Breast epithelium (tissue), 4 donors: Measurements from ENCODE around the gene DPYD. TPM values are rescaled to one million over a fixed set of nuclear protein-coding genes. Genes with fewer than 3 reads are reported as not detected.
"Not testable (repeated sequence)": the region's sequence is repeated elsewhere in the genome, so short reads cannot be mapped to it uniquely, and the experiment has no call there.

Experiments
- DNase-seq, 2 donors: peaks; one replicate each; pipeline ENCODE4 v3.0.0-alpha.2; 2019; ENCODE audit warnings: low spot score in 2 of 2
- H3K27ac ChIP-seq, 2 donors: fragments of 200-600 bp; sonication (generic) in 1 of 2; one replicate each; pipeline ENCODE4 v1.5.1; 2016 to 2019; ENCODE audit warnings: mild to moderate bottlenecking in 1 of 2
- H3K27me3 ChIP-seq, 2 donors: fragments of 200-600 bp; sonication (generic) in 1 of 2; one replicate each; pipeline versions ENCODE4 v1.5.1 to v1.6.0; 2017 to 2019; ENCODE audit warnings: control low read depth in 1 of 2, mild to moderate bottlenecking in 1 of 2
- H3K36me3 ChIP-seq: fragments of 200-600 bp; one replicate; pipeline ENCODE4 v1.5.1; 2019
- H3K4me1 ChIP-seq, 2 donors: fragments of 200-600 bp; sonication (generic); one replicate each; pipeline ENCODE4 v1.5.1; 2016 to 2019; ENCODE audit warnings: control low read depth in 1 of 2
- H3K4me3 ChIP-seq, 3 donors: fragments of 200-600 bp; sonication (generic); 1 replicate in 2 of 3; 2 replicates in 1 of 3; pipeline ENCODE4 v1.5.1; 2016 to 2019; ENCODE audit warnings: mild to moderate bottlenecking in 3 of 3, moderate library complexity in 2 of 3
- H3K9me3 ChIP-seq, 2 donors: fragments of 200-600 bp; sonication (generic) in 1 of 2; one replicate each; pipeline ENCODE4 v1.5.1; 2016 to 2019; ENCODE audit warnings: control low read depth in 1 of 2
- POLR2A ChIP-seq: fragments of 450-650 bp; IDR thresholded peaks from one replicate; pipeline ENCODE4 v1.6.1; 2016; ENCODE audit warnings: antibody characterized with exemption, mild to moderate bottlenecking, moderate library complexity
- POLR2AphosphoS5 ChIP-seq, 3 donors: sonication (generic); formaldehyde crosslinking; IDR thresholded peaks; one replicate each; pipeline ENCODE4 v1.6.1; 2017; ENCODE audit warnings: antibody characterized with exemption in 3 of 3
- intact Hi-C: fragments of 100-400 bp; cut with DNase I; formaldehyde crosslinking; loops from one replicate; pipeline ENCODE4 v1.15.1; 2023; ENCODE audit warnings: low total_unique reads
- total RNA-seq, 3 donors: library from RNA; depleted of rRNA; stranded (reverse); fragments of >200 nt; gene quantifications; one replicate each; pipeline ENCODE4 v1.1.0, GENCODE V29; 2016
- TF ChIP-seq, protein P1 (sequence below), 3 donors: fragments of 450-650 bp; IDR thresholded peaks; one replicate each; pipeline ENCODE4 v1.5.1; 2016 to 2017; ENCODE audit warnings: antibody characterized with exemption in 3 of 3, mild to moderate bottlenecking in 3 of 3, moderate library complexity in 3 of 3

The DPYD gene
- total RNA-seq, 3 donors from 2014 or later, result 56.4 to 95.1 (median 58.1) TPM

DNA sequence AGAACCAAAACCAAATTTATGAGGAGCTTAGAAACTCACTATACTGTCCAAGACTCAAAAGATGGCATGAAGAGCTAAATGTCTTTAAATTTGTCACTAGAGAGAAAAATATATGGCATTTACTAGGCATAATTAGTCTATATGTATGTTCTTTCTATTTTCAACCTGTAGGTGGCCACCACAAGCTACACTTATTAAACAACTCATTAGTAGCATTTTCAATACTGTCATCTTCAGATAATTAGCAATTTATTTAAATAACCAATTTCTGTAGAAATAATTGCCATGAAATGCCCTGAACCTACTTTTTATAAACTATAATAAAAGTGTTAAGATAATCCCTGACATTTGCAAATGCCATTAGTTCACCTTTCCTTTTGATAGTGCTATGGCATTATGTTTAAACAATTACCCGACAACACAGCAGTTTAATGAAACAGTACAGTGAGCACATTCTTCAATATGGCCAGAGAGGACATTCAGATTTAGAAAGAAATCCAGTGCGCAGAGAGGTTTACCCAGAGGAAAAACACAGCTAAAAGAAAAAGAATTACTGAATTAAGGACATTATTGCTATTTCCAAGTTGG, 676.8 kb downstream of the DPYD start:
- no peak for DNase-seq
- Histone ChIP-seq H3K27me3 (no peaks in the 10 kb centered on the region), H3K4me1 (no peaks in the 10 kb centered on the region), H3K27ac (no peak overlapping the region), H3K4me3 (no peak overlapping the region), H3K36me3 (no peaks in the 10 kb centered on the region), H3K9me3 (no peaks in the 10 kb centered on the region)
- TF ChIP-seq POLR2A (no peak), POLR2AphosphoS5 (IDR thresholded peaks at IDR 0.05) (no peak)
- TF ChIP-seq, protein P1, sequence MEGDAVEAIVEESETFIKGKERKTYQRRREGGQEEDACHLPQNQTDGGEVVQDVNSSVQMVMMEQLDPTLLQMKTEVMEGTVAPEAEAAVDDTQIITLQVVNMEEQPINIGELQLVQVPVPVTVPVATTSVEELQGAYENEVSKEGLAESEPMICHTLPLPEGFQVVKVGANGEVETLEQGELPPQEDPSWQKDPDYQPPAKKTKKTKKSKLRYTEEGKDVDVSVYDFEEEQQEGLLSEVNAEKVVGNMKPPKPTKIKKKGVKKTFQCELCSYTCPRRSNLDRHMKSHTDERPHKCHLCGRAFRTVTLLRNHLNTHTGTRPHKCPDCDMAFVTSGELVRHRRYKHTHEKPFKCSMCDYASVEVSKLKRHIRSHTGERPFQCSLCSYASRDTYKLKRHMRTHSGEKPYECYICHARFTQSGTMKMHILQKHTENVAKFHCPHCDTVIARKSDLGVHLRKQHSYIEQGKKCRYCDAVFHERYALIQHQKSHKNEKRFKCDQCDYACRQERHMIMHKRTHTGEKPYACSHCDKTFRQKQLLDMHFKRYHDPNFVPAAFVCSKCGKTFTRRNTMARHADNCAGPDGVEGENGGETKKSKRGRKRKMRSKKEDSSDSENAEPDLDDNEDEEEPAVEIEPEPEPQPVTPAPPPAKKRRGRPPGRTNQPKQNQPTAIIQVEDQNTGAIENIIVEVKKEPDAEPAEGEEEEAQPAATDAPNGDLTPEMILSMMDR (IDR thresholded peaks at IDR 0.05), result peak in 1 of 3 donors; percentile 32
- intact Hi-C loops, result loop anchor here (5.0 to 10.0 kb wide), 2 partner anchors 803 to 1839 kb away; no protein-coding TSS in a partner anchor

DNA sequence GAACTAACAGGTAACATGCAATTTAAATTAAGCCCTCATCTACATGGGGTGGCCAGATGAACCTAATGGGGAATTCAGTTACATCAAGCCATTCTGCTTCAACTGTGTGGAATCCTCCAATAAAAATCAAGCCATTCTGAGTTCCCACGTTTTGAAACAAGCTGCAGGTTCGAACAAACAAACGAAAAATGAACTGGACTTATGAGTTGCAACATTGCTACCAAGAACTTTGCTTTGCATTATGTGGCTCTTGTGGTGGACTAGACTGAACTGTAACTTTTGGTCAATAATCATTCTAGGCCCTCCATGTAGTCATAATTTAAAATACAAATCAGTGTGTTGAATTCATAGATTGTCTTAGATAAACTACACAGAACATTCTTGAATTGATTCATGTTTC, 682.0 kb downstream of the DPYD start:
- intact Hi-C loops, result no loop called here
- no peaks in the 10 kb centered on the region for H3K27me3 ChIP-seq
- TF ChIP-seq POLR2AphosphoS5 (IDR thresholded peaks at IDR 0.05), result no peak
- TF ChIP-seq, protein P1 (IDR thresholded peaks at IDR 0.05), result no peak
- no peak for TF ChIP-seq POLR2A
- H3K4me3 ChIP-seq, result no peak overlapping the region
- no peaks in the 10 kb centered on the region for H3K9me3 ChIP-seq
- H3K4me1 ChIP-seq, result no peaks in the 10 kb centered on the region
- H3K36me3 ChIP-seq, result no peaks in the 10 kb centered on the region
- no peak for DNase-seq
- no peak overlapping the region for H3K27ac ChIP-seq

DNA sequence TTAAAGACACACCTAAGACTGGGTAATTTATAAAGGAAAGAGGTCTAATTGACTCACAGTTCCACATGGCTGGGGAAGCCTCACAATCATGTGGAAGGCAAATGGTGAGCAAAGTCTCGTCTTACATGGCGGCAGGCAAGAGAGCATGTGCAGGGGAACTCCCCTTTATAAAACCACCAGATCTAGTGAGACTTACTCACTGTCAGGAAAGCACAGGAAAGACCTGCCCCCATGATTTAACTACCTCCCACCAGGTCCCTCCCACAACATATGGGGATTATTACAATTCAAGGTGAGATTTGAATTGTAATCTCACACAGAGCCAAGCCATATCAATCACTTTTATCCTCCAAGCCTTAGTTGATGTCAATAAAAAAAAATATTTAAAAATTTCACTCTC, 689.5 kb downstream of the DPYD start:
- H3K36me3 ChIP-seq, H3K27ac ChIP-seq, DNase-seq, H3K27me3 ChIP-seq, H3K4me1 ChIP-seq, H3K4me3 ChIP-seq, intact Hi-C loops, H3K9me3 ChIP-seq: not testable (repeated sequence)

DNA sequence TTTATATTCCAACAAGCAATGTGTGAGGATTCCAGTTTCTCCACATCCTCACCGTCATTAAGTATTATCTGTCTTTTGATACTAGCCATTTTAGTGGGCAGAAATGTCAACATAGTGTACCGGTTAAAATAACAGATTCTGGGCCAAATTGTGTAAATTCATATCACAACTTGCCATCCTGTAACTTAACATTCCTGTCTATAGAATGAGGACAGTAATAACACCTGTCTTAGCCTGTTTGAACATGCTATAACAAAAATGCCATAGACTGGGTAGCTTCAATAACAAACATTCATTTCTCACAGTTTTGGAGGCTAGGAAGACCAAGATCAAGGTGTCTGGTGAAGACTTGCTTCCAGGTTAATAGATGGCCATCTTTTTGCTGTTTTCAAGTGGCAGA, 708.2 kb downstream of the DPYD start:
- H3K36me3 ChIP-seq, result no peaks in the 10 kb centered on the region
- H3K4me3 ChIP-seq, result no peak overlapping the region
- intact Hi-C loops, result no loop called here
- TF ChIP-seq POLR2A, result no peak
- TF ChIP-seq, protein P1 (IDR thresholded peaks at IDR 0.05), result no peak
- TF ChIP-seq POLR2AphosphoS5 (IDR thresholded peaks at IDR 0.05), result no peak
- H3K4me1 ChIP-seq, result no peaks in the 10 kb centered on the region
- no peaks in the 10 kb centered on the region for H3K9me3 ChIP-seq
- no peak overlapping the region for H3K27ac ChIP-seq
- H3K27me3 ChIP-seq, result no peaks in the 10 kb centered on the region
- DNase-seq, result no peak

DNA sequence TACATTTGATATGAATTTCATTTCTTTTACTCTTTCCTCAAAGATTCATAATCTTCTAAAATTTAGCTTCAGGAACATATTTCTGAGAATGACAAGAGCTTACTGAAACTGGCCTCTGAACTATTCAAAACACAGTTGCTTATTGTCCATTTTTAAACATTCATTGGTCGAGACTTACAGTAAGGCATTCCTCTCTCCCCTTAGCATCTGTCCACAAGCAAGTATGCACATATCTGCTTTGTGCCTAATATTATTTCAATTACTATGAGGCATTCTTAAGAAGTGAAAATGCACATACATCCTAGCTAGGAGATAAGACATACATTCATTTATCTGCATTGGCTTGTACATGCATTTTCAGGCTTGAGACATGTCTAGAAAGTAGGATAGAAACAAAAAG, 710.5 kb downstream of the DPYD start:
- Histone ChIP-seq H3K27me3 (no peaks in the 10 kb centered on the region), H3K36me3 (no peaks in the 10 kb centered on the region), H3K4me1 (no peaks in the 10 kb centered on the region), H3K9me3 (no peaks in the 10 kb centered on the region), H3K27ac (no peak overlapping the region), H3K4me3 (no peak overlapping the region)
- TF ChIP-seq POLR2A, result no peak
- no peak for TF ChIP-seq POLR2AphosphoS5 (IDR thresholded peaks at IDR 0.05)
- TF ChIP-seq, protein P1 (IDR thresholded peaks at IDR 0.05), result no peak
- intact Hi-C loops, result no loop called here
- no peak for DNase-seq
